ENCODE results near the gene TSACC.

TSACC gene

DNA sequence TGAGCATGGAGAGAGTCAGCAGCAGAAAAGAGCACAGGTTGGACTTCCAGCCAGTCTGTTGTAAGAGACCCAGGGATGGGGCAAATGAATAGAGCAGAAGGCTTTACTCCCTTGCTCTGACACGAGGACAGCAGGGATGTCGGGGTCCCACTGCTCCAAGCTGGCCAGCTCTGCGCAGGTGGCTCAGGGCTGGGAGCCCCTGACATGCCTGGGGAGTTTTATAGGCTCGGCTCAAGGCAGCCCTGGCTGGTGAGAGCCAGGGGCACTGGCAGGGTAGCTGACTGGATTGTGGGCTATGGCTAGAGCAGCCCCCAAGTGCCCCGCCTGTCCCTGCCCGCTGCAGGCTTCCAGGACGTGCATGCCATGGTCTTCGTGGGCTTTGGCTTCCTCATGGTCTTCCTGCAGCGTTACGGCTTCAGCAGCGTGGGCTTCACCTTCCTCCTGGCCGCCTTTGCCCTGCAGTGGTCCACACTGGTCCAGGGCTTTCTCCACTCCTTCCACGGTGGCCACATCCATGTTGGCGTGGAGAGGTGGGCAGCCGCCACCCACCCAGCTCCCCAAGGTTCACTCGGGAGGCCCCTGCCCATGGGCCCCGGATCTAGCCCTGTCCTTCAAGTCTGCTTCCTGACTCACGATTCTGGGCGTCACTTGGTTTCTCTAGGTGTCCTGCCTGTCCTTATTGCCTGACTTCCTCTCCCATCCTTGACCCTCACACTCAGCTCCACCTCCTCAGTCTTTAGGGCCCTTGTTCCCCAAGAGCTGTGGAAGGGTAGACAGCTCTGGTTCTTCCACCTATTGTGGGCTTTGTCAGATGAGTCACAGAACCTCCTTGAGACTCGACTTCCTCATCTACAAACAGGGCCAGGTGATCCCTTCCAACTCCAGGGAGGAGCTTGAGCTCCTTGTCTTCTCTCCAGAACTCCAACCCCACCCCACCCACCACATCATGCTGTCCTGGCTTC, 38.9 kb downstream of the TSACC start:
- no peak for DNase-seq

DNA sequence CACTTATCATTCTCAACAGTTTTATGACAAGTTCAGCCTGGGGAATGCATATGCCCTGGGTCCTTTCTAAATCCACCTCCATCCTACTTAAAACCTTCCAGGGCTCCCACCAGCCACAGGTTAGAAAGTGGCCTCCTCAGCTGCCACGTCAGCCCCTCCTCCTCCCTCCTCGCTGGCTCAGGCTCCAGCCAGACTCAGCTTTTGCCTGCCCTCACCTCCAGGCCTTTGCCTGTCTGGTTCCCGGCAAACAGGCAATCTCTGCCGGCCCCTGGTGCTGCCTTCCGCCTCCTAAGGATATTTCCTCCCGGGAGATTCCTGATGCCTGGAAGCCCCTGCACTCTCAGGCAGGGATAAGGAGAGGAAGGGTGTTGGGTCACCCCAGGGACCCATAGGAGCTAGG, 40.2 kb downstream of the TSACC start:
- no peak for DNase-seq

DNA sequence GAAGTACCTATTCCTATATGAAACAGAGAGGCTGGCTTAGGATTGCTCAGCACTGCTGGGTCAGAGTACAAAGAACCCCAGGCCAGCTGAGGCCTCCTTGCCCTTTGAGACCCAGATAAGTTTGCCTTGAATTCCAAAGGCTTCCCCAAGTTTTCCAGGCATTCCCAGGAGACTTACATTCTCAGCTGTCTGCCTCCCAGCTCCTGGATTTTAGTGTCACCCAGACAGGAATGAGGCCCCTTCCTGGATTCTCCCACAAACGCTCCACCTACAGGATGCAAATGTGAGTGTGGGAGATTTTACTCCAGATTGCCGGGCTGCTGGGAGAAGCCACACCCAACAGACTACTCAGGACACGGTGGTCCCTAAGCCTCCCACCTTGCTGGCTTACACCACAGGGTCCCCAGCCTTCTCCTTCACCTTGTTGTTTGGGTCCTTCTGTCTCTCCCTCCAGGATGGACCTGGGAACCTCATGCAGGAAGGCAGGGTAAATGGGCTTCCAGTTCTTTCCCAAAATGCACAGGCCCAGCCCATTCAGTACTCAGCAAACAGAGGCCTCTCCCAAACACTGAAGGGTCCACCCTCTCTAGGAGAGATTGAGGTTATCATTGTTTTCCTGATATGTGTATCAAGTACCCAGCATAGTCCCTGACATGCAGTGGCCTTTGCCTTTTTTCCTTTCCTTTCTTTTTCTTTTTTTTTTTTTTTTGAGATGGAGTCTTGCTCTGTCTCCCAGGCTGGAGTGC, 41.3 kb downstream of the TSACC start:
- DNase-seq, result no peak

DNA sequence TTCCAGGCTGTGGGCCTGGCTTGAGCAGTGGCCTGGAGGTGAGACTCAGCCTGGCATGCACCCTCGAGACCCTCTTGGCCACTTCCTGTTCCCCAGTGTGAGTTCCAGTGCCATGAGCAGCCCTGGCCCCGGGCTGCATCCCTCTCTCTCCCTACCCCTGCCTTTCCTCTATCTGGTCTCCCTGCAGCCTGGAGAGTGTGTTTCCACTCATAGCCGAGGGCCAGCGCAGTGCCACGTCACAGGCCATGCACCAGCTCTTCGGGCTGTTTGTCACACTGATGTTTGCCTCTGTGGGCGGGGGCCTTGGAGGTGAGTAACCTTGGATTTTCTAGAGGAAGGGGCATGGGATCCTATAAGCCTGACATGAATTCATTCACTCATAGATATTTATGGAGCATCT, 44.2 kb downstream of the TSACC start:
- DNase-seq, result no peak

DNA sequence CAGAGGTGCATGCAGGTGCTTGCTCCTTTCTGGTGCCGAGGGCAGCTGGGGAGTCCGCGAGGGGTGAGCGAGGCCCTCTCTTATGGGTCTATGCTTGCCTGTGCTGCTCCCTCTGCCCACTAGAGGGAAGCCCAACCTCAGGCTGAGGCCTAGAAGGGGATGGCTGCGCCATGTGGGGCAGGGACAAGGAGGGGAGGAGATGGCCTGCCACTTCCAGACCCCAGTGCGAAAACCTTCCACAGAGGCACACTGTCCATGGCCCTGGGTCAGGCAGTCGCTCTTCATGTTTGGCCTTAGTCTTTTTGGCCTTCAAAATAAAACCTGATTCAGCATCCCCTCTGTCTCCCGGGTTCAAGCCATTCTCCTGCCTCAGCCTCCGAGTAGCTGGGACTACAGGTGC, 44.7 kb downstream of the TSACC start:
- peak; percentile 83 for DNase-seq

DNA sequence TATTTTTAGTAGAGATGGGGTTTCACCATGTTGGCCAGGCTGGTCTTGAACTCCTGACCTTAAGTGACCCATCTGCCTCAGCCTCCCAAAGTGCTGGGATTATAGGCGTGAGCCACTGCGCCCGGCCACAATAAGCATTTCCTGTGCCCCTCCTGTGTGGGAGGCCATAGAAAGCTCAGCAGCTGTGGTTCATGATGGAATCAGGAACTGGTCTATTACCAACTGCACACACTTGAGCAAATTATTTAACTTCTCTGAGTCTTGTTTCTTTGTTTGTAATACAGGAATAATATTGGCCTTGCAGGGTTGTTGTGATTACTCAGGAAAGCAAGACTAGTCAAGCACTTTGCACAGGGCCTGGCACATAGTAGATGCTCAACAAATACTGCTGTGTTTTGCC, 45.7 kb downstream of the TSACC start:
- DNase-seq, result no peak

DNA sequence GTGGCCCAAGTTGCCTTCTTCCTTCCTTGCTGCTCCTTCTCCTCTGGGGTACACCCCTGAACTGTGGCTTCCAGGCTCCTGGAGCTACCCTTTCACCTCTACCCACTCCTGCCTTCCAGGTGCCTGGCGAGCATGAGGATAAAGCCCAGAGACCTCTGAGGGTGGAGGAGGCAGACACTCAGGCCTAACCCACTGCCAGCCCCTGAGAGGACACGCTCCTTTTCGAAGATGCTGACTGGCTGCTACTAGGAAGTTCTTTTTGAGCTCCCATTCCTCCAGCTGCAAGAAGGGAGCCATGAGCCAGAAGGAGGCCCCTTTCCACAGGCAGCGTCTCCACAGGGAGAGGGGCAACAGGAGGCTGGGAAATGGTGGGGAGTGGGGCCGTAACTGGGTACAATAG, 46.3 kb downstream of the TSACC start:
- DNase-seq, result no peak

DNA sequence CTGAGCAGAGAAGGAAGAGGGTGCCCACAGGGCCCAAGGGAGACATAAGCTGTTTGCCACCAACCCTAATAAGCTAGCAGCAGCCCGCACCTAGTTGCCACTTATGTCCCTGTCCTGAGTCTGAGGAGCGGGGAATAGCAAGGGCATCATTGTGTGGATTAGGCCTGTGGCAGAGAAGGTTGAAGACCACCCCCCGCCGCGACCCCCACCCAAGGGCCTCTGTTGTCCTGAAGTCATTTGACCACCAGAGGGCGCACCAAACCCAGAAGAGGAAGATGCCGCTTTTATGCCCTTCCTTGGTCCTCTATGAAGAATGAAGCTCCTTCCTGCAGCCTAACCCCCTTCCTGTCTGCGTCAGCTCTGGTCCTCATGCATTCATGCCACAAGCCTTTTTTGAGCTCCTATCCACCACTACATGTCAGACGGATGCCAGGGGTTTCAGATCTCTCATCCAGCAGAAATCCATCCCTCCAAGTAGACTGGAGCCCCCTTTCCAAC, 47.3 kb downstream of the TSACC start:
- peak; percentile 91 for DNase-seq

DNA sequence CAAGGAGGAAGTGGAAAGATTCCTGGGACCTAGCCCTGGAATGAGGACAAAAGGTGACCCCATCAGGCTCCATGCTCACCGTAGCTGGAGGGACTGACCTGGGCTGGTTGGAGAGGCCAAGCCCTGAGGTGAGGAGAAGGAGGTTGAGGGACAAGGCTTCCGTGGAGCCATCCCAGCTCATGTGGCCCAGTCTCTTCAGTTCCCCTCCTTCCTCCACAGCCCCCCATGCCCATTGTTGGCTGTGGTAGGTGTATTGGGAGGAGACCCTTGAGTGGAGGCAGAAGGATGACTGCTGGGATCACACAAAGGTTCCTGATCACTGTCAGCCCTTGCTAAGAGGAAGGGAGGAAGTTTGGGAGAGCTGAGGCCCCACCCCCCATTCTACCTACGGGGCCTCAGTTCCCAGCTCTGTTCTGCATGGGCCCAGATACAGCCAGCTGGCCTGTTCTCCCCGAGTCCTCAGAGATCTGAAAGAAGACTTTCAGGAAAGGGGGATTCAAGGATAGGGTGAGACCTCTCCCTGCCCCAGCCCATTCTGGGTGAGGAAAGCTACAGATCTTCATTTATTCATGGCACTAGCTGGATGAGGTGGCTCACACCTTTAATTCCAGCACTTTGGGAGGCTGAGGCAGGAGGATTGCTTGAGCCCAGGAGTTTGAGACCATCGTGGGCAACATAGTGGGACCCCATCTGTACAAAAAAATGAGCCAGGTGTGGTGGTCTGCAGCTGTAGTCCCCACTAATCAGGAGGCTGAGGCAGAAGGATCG, 48.0 kb downstream of the TSACC start:
- no peak for DNase-seq

DNA sequence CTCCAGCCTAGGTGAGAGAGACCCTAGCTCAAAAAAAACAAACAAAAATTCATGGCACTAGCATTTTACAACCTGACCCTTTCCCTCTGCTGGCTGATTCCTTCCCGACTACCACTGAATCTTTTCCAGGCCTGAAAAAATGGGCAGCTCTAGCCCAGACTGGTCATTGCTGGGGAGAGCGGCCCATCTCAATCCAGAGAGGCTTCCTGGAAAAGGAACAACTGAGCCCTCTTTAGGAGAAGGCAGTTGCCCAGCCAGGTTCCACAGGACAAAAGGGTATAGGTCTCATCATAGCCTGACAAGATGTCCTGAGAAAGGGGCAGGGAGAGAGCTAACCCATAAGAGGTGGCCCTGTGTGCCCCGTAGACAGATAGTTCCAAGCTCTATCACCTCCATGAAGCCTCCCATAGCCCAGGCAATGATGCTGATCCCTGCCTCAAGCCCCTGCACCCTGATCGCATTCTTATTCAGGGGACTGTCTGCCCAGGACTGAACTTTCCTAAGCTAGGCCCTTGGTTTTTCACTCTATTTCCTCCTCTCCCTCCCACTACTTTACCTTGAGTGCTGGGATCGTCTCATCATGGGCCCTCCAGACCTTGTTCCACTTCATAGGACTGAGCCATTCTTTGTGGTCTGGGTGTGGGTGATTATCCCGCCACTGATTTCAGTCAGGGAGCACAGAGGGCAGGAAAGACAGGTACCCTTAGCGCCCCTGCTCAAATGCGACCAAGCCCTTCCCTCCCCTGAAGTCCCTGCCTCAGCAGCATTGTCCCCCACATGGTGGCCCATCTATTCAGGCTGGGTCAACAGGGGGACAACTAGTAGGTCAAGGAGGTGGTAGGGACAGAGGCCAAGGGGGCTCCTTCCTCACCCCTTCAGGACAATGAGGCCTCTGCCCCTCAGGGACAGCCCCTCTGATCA, 48.9 kb downstream of the TSACC start:
- DNase-seq, result no peak

DNA sequence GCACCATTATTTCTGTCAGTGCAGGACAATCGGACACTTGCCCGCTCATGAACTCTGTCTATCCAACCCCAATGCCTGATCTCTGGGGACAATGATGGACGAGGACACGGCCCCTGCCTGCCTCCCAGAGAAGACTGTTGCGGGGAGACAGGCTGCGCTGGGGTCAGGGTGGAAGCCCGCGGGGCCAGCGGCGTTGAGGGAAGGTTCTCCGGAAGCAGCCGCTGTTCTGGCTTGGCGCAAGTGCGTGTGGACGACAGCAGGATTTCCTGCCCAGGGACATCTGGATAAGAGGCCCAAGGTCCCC, 49.5 kb downstream of the TSACC start:
- no peak for DNase-seq

DNA sequence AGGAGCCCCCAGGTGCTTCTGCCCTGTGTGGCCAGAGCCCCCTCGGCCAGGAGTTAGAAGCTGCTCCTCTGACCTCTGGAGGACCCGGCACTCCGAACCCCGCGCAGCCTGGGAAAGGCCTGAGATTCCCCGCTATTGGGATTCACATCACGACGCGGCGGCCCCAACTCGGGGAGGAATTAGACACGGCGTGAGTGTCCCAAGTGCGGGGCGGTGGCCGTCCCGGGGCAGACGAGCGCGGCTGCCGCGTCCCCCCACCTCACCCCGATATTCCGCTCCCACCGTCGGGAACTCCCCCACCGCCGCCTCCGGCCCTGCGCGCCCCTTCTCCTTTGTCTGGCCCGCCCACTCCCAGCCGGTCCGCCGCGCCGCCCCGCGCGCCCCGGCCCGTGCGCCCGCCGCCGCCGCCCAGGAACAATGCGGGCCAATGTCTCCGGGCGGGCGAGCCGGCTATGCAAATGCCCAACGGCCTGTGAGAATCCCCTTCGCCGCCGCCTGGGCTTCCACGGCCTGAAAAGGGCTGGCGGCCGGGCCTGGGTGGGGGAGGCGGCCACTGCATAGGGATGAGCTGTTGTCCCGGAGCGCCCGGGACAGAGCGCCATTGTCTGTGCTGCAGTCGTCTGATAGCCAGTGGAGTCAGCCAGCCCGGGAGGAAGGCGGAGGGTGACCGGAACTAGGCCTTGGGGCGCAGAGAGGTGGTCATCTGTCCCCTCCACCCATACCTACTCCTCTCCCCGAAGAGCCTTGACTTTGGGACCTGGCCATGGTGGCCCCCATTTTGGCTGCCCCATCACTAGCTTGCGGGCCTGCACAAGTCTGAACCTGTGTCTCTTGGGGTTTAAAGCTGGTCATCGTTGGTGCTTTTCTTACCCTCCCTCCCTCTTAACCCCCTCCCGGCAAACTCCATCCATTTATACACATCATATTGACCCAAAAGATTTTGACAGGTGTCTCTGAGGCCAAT, 50.1 kb downstream of the TSACC start:
- DNase-seq, result no peak

DNA sequence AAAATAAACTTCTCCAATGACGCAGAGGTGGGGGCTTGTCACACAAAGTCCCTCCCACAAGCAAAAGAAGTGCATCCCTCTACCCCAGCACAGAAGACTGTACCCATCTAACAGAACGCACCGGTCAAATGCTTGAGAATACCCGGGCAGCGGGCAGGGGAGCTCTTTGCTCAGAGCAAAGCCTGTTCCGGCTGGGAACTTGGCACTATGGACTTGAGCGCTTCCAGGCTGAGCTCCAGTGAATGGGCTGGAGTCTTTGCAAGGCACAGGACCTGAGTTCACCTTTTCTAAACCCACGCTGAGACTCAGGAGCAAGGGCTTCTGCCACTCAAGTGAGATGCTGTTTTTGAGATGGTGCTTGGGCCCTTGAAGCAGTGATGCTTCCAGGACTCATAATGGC, 51.0 kb downstream of the TSACC start:
- DNase-seq, result no peak

DNA sequence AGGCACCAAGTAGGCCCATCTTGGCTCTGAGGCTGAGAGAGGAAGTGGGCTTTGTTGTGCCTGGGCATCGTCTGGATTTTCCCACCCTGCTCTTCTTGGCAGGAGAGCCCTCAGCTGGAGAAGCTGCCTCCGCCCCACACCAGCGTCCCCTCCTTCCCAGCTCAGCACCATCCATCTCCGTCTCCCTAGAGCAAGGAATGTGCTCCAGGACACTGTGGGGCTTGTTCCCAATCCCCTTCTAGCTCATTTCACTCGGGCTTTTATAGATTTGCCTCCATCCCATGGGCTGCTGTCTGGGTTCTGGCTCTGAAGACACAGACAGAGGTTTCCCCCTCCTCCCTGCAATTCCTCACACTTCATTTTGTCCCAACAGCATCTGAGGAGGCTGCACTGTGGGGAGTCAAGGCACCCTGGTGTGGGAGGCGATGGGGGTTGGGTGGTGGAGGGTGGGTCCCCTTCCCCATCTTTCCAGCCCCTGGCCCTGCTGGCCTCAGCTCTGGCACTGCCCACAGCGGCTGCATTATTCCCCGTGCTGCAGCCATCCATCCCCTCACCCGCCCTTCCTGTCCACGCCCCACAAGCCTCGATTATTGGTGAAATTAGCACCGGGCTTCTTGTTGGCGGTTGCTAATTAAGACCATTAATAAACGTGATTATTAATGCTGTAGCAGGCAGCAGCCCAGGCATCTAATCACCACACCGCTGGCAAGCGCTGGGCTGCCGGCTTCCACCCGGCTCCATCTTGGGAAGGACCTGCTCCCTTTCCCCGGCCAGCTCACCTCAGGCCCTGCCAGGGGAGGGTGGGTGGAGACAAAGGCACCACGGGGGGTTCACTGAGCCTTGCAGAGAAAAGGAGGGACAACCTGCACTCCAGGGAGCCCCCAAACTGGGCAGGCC, 52.4 kb downstream of the TSACC start:
- DNase-seq, result no peak

DNA sequence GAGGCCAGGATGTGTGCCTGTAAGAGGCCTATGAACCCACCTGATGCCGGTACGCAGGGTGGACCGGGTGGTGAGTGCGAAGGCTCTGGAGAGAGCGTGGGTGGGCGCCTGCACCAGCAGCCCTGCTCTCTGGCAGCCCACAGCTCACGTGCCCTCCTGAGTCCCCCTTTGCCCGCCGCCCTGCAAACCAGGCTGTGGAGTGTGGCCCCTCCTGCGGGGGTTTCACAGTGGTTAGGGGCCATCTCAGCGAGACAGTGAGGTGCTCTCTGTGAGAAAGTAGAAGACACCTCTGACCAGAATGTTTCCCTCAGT, 53.0 kb downstream of the TSACC start:
- DNase-seq, result no peak

DNA sequence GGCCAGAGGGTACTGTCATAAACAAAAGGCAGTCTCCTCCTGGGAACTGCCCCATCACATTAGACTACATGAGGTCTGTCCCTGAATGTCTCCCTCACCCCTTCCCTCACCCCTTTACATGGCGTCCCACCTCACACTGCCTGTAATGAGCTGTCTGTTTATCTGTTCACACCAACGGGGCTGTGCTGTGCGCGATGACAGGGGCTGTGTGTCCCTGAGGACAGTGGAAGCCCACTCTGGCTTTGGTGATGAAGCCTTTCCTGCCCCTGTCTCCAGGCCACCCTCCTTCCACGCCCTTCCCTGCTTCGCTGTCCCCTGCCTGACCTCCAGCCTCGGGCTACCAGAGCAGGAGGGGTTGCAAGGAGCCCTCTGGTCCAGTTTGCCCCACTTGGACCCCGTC, 53.4 kb downstream of the TSACC start:
- DNase-seq, result no peak

DNA sequence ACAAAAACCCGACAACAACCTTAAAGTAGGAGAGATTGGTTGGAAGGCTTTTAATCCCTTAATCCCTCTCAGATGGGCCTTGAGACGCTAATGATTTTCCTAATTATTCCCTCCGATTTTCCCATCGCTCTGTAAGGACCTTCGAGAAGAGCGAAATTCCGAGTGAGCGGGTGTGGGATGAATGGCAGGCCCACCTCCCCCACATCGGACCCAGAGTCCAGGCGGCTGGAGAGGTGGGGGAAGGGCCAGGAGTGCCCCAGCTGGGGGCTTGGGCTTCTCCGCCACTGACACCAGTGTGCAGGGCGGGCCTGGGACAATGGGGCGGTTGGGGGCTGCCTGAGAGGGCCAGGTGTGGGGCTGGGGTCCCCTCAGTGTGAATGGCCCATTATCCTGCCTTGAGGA, 54.1 kb downstream of the TSACC start:
- DNase-seq, result no peak

DNA sequence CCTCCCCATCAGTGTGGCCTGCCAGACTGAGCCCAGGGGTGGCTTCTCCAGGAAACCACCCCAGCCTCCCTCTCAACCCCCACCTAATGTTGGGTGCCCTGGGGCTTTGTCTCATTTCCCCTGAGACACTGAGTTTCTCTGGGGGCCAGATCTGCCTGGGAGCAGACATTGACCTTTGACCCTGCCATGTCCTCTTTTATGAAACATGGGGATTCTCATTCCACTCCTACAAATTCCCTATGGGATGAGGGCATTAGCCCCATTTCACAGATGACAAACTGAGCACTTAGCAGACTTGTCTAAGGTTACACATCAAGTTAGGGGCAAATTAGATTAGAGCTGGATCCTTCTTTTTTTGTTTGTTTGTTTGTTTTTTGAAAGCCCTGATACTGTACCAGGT, 54.8 kb downstream of the TSACC start:
- no peak for DNase-seq

DNA sequence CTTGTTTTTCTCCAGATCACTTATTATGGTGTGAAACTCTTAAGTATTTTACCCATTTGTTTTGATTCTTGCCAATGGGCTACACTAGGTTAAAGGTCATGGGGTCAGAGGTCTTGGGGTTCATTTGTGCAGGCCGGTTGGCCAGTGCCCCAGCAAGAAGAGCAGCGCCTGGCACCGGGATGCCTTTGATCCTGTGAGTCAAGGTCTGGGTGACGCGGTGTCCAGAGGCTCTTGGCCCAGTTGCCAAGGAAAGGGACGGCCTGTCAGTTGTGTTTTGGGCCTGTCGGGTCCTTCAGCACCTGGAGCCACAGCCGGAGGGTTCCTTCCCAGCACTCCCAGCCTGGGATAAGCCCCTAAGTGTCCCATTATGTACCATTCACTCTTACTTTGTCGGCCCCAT, 55.8 kb downstream of the TSACC start:
- DNase-seq, result no peak

DNA sequence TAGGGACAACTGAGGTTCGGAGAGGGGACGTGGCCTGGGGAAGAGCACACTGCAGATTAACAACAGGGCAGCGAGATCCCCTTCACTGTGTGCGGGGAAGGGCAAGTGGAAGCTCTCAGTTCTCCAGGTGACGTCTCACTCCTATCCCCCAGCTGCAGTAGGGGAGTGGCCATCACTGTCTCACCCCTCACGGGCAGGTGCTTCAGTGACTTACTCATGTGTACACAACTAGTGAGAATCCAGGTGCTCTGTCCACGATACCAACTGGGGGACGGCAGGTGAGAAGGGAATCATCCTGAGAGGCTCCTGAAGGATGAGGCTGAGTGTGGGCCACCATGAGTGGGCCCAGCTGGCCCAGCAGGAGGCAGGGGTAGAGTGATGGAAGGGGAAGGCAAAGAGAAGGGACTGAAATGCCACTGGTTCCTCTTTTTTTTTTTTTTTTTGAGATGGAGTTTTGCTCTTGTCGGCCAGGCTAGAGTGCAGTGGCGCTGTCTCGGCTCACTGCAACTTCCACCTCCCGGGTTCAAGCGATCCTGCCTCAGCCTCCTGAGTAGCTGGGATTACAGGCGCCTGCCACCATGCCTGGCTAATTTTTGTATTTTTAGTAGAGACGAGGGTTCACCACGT, 56.6 kb downstream of the TSACC start:
- DNase-seq, result no peak

Measured in activated CD8-positive, alpha-beta memory T cell treated with anti-CD3 and anti-CD28 coated beads for 24 hours (primary cell).